Trophoblast cell (in vitro differentiated cells and primary cell): ENCODE measurements around the gene RERG.

ENCODE experiments used
- DNase-seq, 2 donors: peaks; one replicate each; pipeline ENCODE4 v3.0.0-alpha.2; 2016
- H2AFZ ChIP-seq: 2 replicates; pipeline ENCODE4 v1.6.1; 2013; ENCODE audit warnings: low read length, moderate library complexity, mild to moderate bottlenecking; ENCODE audit not compliant: insufficient read depth, poor library complexity
- H2AK5ac ChIP-seq: 2 replicates; pipeline ENCODE4 v1.6.1; 2013; ENCODE audit warnings: mild to moderate bottlenecking, low read length
- H2BK120ac ChIP-seq: 2 replicates; pipeline ENCODE4 v1.6.1; 2013; ENCODE audit warnings: low read length, mild to moderate bottlenecking, moderate library complexity; ENCODE audit not compliant: insufficient read depth, poor library complexity
- H2BK12ac ChIP-seq: 2 replicates; pipeline ENCODE4 v1.6.1; 2013; ENCODE audit warnings: mild to moderate bottlenecking, low read length, moderate library complexity
- H2BK5ac ChIP-seq: 2 replicates; pipeline ENCODE4 v1.6.1; 2013; ENCODE audit warnings: low read length, low read depth, moderate library complexity, mild to moderate bottlenecking; ENCODE audit not compliant: poor library complexity
- H3K14ac ChIP-seq: 2 replicates; pipeline ENCODE4 v1.6.1; 2013; ENCODE audit warnings: mild to moderate bottlenecking, low read length
- H3K18ac ChIP-seq: 2 replicates; pipeline ENCODE4 v1.6.1; 2013; ENCODE audit warnings: mild to moderate bottlenecking, low read length
- H3K23ac ChIP-seq: 2 replicates; pipeline ENCODE4 v1.6.1; 2013; ENCODE audit warnings: low read length
- H3K27ac ChIP-seq: 2 replicates; pipeline ENCODE4 v1.5.1; 2013; ENCODE audit warnings: low read depth, mild to moderate bottlenecking, inconsistent platforms, low read length, moderate library complexity
- H3K27me3 ChIP-seq: 2 replicates; pipeline ENCODE4 v1.6.1; 2013; ENCODE audit warnings: inconsistent platforms, mild to moderate bottlenecking, low read length, moderate library complexity; ENCODE audit not compliant: insufficient read depth
- H3K36me3 ChIP-seq, 2 experiments: 1 replicate in 1 of 2; 2 replicates in 1 of 2; pipeline ENCODE4 v1.6.1; 2013; ENCODE audit warnings: low read length in 2 of 2, mild to moderate bottlenecking in 2 of 2, moderate library complexity in 1 of 2; ENCODE audit not compliant: insufficient read depth in 2 of 2, control insufficient read depth in 1 of 2
- H3K4ac ChIP-seq: 2 replicates; pipeline ENCODE4 v1.6.1; 2013; ENCODE audit warnings: low read depth, mild to moderate bottlenecking, low read length, moderate library complexity
- H3K4me1 ChIP-seq, 2 experiments: 1 replicate in 1 of 2; 2 replicates in 1 of 2; pipeline ENCODE4 v1.6.1; 2013; ENCODE audit warnings: low read length in 2 of 2, mild to moderate bottlenecking in 2 of 2, moderate library complexity in 1 of 2; ENCODE audit not compliant: insufficient read depth in 2 of 2, control insufficient read depth in 1 of 2
- H3K4me2 ChIP-seq: 2 replicates; pipeline ENCODE4 v1.6.1; 2013; ENCODE audit warnings: inconsistent platforms, mild to moderate bottlenecking, low read length, moderate library complexity
- H3K4me3 ChIP-seq: 2 replicates; pipeline ENCODE4 v1.5.1; 2013; ENCODE audit warnings: mild to moderate bottlenecking, low read depth, low read length, inconsistent platforms
- H3K79me1 ChIP-seq: one replicate; pipeline ENCODE4 v1.6.1; 2013; ENCODE audit warnings: low read length
- H3K79me2 ChIP-seq: 2 replicates; pipeline ENCODE4 v1.6.1; 2013; ENCODE audit warnings: low read length, mild to moderate bottlenecking; ENCODE audit not compliant: control insufficient read depth, insufficient read depth, poor library complexity
- H3K9ac ChIP-seq: 2 replicates; pipeline ENCODE4 v1.6.1; 2013; ENCODE audit warnings: mild to moderate bottlenecking, low read length
- H3K9me3 ChIP-seq: 2 replicates; pipeline ENCODE4 v1.6.1; 2013; ENCODE audit warnings: low read depth, mild to moderate bottlenecking, control low read depth, inconsistent platforms, low read length; ENCODE audit not compliant: insufficient read depth
- H4K12ac ChIP-seq: 2 replicates; pipeline ENCODE4 v1.6.1; 2013; ENCODE audit warnings: low read depth, mild to moderate bottlenecking, low read length, moderate library complexity
- H4K8ac ChIP-seq: 2 replicates; pipeline ENCODE4 v1.6.1; 2013; ENCODE audit warnings: low read depth, mild to moderate bottlenecking, low read length, moderate library complexity
- H4K91ac ChIP-seq: one replicate; pipeline ENCODE4 v1.6.1; 2013; ENCODE audit warnings: low read depth, mild to moderate bottlenecking, low read length, moderate library complexity
- WGBS: extraction: QIAGEN DNeasy Blood & Tissue Kit; methylation state at CpG from one replicate; pipeline ENCODE4 v1.1.7; 2013; ENCODE audit warnings: missing lambda C conversion rate; ENCODE audit not compliant: insufficient read length, insufficient coverage; ENCODE audit errors: extremely low coverage; 5-methylcytosine and 5-hydroxymethylcytosine counted together

RERG gene

GRCh38 chr12:15123401-15123800 is 97.8 kb downstream of the RERG start:
- Histone ChIP-seq H2AFZ (no peak overlapping the region), H3K79me1 (no peaks in the 10 kb centered on the region), H2BK5ac (no peak overlapping the region), H3K27me3 (no peaks in the 10 kb centered on the region), H3K18ac (no peak overlapping the region), H2BK12ac (no peak overlapping the region), H3K4me3 (no peak overlapping the region), H3K4me1 (no peaks in the 10 kb centered on the region), H4K12ac (no peak overlapping the region), H3K23ac (no peak overlapping the region), H3K4ac (no peak overlapping the region), H3K79me2 (no peaks in the 10 kb centered on the region), H4K8ac (no peak overlapping the region), H3K9me3 (no peaks in the 10 kb centered on the region), H3K27ac (no peak overlapping the region), H3K4me2 (no peak overlapping the region), H3K14ac (no peak overlapping the region), H3K36me3 (no peaks in the 10 kb centered on the region), H2BK120ac (no peak overlapping the region), H3K9ac (no peak overlapping the region), H4K91ac (no peak overlapping the region), H2AK5ac (no peak overlapping the region)
- no peak for DNase-seq

DNA sequence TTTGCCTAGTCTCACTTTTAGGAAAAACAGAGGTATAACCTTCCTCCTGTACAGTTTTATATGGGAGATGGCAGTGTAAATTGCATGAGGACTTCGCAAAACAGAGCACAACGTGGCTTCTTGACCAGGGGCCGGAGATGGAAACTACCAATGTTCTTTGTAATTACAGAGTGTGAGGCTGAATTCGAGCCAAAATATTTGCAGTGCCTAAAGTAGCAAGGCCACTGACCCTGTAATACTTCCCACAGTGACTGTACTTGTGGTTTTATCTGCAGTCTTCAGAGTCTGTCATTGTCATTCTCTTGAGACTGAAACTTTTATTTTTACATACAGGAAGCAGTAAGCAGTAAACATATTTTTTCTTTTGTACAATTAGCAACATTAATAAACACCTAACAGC is 98.9 kb downstream of the RERG start:
- H3K9ac ChIP-seq, result no peak overlapping the region
- H2BK12ac ChIP-seq, result no peak overlapping the region
- H4K12ac ChIP-seq, result no peak overlapping the region
- H2BK5ac ChIP-seq, result no peak overlapping the region
- no peak overlapping the region for H4K91ac ChIP-seq
- H3K14ac ChIP-seq, result no peak overlapping the region
- no peak overlapping the region for H3K23ac ChIP-seq
- H3K4me1 ChIP-seq, result no peaks in the 10 kb centered on the region
- no peaks in the 10 kb centered on the region for H3K79me1 ChIP-seq
- H3K36me3 ChIP-seq, result no peaks in the 10 kb centered on the region
- no peaks in the 10 kb centered on the region for H3K27me3 ChIP-seq
- no peak overlapping the region for H2AK5ac ChIP-seq
- H3K4me2 ChIP-seq, result no peak overlapping the region
- WGBS, result no CpG with 5 or more reads among the region's 4 CpGs
- no peak overlapping the region for H2AFZ ChIP-seq
- H3K27ac ChIP-seq, result no peak overlapping the region
- no peak overlapping the region for H3K4me3 ChIP-seq
- no peak overlapping the region for H4K8ac ChIP-seq
- no peak overlapping the region for H2BK120ac ChIP-seq
- H3K4ac ChIP-seq, result no peak overlapping the region
- no peaks in the 10 kb centered on the region for H3K79me2 ChIP-seq
- DNase-seq, result no peak
- H3K9me3 ChIP-seq, result no peaks in the 10 kb centered on the region
- H3K18ac ChIP-seq, result no peak overlapping the region

DNA sequence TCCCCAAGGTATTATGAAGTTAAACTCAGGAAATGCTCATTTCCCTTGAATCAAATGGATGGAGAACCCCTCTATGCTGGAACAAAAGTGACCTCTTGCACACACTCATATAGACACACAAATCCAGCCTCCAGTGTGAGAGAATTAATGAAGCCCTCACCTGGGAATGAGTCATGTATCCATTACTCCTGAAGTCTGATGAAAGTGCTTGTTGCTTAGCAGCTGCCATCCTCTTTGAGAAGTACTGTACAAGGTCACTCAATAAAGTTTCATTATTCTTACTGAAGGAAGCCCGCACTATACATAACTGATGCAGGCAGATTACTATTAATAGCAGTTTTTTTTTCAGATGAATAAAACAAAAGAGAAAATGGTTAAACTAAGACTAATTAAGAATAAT is 102.3 kb downstream of the RERG start:
- no peaks in the 10 kb centered on the region for H3K36me3 ChIP-seq
- H3K4me3 ChIP-seq, result no peak overlapping the region
- H2AK5ac ChIP-seq, result no peak overlapping the region
- H3K9ac ChIP-seq, result no peak overlapping the region
- H3K14ac ChIP-seq, result no peak overlapping the region
- H4K8ac ChIP-seq, result no peak overlapping the region
- DNase-seq, result no peak
- H3K27ac ChIP-seq, result no peak overlapping the region
- H2BK12ac ChIP-seq, result no peak overlapping the region
- no peak overlapping the region for H3K23ac ChIP-seq
- H3K27me3 ChIP-seq, result no peaks in the 10 kb centered on the region
- H3K79me1 ChIP-seq, result no peaks in the 10 kb centered on the region
- H2BK120ac ChIP-seq, result no peak overlapping the region
- H2AFZ ChIP-seq, result no peak overlapping the region
- no peaks in the 10 kb centered on the region for H3K79me2 ChIP-seq
- no peak overlapping the region for H4K91ac ChIP-seq
- H3K18ac ChIP-seq, result no peak overlapping the region
- H3K9me3 ChIP-seq, result no peaks in the 10 kb centered on the region
- no CpG with 5 or more reads among the region's 1 CpG for WGBS
- no peak overlapping the region for H2BK5ac ChIP-seq
- H3K4me1 ChIP-seq, result no peaks in the 10 kb centered on the region
- H3K4me2 ChIP-seq, result no peak overlapping the region
- no peak overlapping the region for H3K4ac ChIP-seq
- no peak overlapping the region for H4K12ac ChIP-seq

GRCh38 chr12:15116983-15117382 is 104.2 kb downstream of the RERG start:
- H3K4ac ChIP-seq, result no peak overlapping the region
- no peak for DNase-seq
- no peaks in the 10 kb centered on the region for H3K27me3 ChIP-seq
- H3K18ac ChIP-seq, result no peak overlapping the region
- H2BK12ac ChIP-seq, result no peak overlapping the region
- H3K4me2 ChIP-seq, result no peak overlapping the region
- no CpG with 5 or more reads among the region's 1 CpG for WGBS
- H4K12ac ChIP-seq, result no peak overlapping the region
- no peaks in the 10 kb centered on the region for H3K9me3 ChIP-seq
- no peak overlapping the region for H2AK5ac ChIP-seq
- H3K79me2 ChIP-seq, result no peaks in the 10 kb centered on the region
- H3K23ac ChIP-seq, result no peak overlapping the region
- no peak overlapping the region for H3K27ac ChIP-seq
- H3K4me3 ChIP-seq, result no peak overlapping the region
- no peak overlapping the region for H3K14ac ChIP-seq
- no peak overlapping the region for H4K8ac ChIP-seq
- no peak overlapping the region for H3K9ac ChIP-seq
- H4K91ac ChIP-seq, result no peak overlapping the region
- no peaks in the 10 kb centered on the region for H3K4me1 ChIP-seq
- no peak overlapping the region for H2BK120ac ChIP-seq
- H3K36me3 ChIP-seq, result no peaks in the 10 kb centered on the region
- H2AFZ ChIP-seq, result no peak overlapping the region
- H3K79me1 ChIP-seq, result no peaks in the 10 kb centered on the region
- H2BK5ac ChIP-seq, result no peak overlapping the region

DNA sequence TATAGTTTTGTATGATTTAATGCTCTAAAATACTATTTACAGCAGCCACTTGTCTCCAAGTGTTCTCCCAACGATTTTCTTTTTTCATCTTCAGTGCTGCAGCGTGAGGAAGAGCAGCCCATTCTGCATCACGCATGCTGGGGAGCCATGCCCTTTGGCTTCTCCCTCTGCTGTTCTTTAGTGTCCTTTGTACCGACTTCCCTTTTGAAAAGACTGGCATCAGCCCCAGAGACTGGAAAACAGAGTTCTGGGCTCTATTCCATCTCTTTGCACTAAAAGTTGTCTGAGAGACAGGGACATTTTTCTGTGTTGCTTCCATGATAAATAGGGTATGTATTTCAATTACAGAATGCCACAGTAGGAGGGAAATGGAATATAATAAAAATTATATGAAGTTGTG is 105.1 kb downstream of the RERG start:
- Histone ChIP-seq H2AK5ac (no peak overlapping the region), H3K4ac (no peak overlapping the region), H3K4me1 (no peaks in the 10 kb centered on the region), H2BK5ac (no peak overlapping the region), H3K14ac (no peak overlapping the region), H3K18ac (no peak overlapping the region), H4K8ac (no peak overlapping the region), H3K9me3 (no peaks in the 10 kb centered on the region), H3K4me2 (no peak overlapping the region), H3K27ac (no peak overlapping the region), H2BK12ac (no peak overlapping the region), H3K79me2 (no peaks in the 10 kb centered on the region), H4K91ac (no peak overlapping the region), H3K9ac (no peak overlapping the region), H3K4me3 (no peak overlapping the region), H3K23ac (no peak overlapping the region), H3K36me3 (no peaks in the 10 kb centered on the region), H3K27me3 (no peaks in the 10 kb centered on the region), H2AFZ (no peak overlapping the region), H2BK120ac (no peak overlapping the region), H4K12ac (no peak overlapping the region), H3K79me1 (no peaks in the 10 kb centered on the region)
- DNase-seq, result no peak
- WGBS, result no CpG with 5 or more reads among the region's 4 CpGs
